HL-60 (cell line): ENCODE data around the gene MCAM.

Experiments
- POLR2AphosphoS5 ChIP-seq: IDR thresholded peaks from 2 replicates; pipeline ENCODE4 v1.6.1; 2012; ENCODE audit warnings: low read depth
- SPI1 ChIP-seq: IDR thresholded peaks from 2 replicates; pipeline ENCODE4 v1.6.1; 2012; ENCODE audit warnings: low read depth, mild to moderate bottlenecking, borderline replicate concordance
- TF ChIP-seq, protein P1 (sequence below): IDR thresholded peaks from one replicate; pipeline ENCODE4 v1.5.1; 2011; ENCODE audit warnings: low read length, control low read depth, inconsistent platforms; ENCODE audit not compliant: insufficient read depth
- TF ChIP-seq, protein P2 (sequence below): IDR thresholded peaks from 2 replicates; pipeline ENCODE4 v1.6.1; 2012; ENCODE audit warnings: low read depth; ENCODE audit not compliant: insufficient replicate concordance

DNA sequence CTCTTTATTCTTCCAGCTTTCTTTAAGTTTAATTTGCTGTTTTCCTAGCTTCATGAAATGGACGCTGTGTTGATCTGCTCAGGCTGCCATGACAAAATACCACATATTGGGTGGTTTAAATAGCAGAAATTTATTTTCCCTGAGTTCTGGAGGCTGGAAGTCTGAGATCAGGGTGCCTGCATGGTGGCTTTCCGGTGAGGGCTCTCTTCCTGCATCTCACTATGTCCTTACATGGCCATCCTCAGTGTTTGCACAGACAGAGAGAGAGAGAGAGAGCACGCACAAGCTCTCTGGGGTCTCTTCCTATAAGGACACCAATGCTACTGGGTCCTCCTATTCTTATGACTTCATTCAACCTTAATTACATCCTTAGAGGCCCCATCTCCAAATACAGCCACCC, 28.7 kb downstream of the MCAM start:
- TF ChIP-seq, protein P1, sequence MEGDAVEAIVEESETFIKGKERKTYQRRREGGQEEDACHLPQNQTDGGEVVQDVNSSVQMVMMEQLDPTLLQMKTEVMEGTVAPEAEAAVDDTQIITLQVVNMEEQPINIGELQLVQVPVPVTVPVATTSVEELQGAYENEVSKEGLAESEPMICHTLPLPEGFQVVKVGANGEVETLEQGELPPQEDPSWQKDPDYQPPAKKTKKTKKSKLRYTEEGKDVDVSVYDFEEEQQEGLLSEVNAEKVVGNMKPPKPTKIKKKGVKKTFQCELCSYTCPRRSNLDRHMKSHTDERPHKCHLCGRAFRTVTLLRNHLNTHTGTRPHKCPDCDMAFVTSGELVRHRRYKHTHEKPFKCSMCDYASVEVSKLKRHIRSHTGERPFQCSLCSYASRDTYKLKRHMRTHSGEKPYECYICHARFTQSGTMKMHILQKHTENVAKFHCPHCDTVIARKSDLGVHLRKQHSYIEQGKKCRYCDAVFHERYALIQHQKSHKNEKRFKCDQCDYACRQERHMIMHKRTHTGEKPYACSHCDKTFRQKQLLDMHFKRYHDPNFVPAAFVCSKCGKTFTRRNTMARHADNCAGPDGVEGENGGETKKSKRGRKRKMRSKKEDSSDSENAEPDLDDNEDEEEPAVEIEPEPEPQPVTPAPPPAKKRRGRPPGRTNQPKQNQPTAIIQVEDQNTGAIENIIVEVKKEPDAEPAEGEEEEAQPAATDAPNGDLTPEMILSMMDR = no peak
- TF ChIP-seq POLR2AphosphoS5 (no peak), SPI1 (no peak)
- TF ChIP-seq, protein P2, sequence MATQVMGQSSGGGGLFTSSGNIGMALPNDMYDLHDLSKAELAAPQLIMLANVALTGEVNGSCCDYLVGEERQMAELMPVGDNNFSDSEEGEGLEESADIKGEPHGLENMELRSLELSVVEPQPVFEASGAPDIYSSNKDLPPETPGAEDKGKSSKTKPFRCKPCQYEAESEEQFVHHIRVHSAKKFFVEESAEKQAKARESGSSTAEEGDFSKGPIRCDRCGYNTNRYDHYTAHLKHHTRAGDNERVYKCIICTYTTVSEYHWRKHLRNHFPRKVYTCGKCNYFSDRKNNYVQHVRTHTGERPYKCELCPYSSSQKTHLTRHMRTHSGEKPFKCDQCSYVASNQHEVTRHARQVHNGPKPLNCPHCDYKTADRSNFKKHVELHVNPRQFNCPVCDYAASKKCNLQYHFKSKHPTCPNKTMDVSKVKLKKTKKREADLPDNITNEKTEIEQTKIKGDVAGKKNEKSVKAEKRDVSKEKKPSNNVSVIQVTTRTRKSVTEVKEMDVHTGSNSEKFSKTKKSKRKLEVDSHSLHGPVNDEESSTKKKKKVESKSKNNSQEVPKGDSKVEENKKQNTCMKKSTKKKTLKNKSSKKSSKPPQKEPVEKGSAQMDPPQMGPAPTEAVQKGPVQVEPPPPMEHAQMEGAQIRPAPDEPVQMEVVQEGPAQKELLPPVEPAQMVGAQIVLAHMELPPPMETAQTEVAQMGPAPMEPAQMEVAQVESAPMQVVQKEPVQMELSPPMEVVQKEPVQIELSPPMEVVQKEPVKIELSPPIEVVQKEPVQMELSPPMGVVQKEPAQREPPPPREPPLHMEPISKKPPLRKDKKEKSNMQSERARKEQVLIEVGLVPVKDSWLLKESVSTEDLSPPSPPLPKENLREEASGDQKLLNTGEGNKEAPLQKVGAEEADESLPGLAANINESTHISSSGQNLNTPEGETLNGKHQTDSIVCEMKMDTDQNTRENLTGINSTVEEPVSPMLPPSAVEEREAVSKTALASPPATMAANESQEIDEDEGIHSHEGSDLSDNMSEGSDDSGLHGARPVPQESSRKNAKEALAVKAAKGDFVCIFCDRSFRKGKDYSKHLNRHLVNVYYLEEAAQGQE = no peak
